Activated T-helper 1 cell treated with anti-CD3 and anti-CD28 coated beads, Interleukin-2, amount 50 U/mL, for 16 hours (primary cell): Measurements from ENCODE around the gene MIER2.

ENCODE experiments used
- DNase-seq, 2 donors: peaks; one replicate each; pipeline ENCODE4 v3.0.0-alpha.2; 2020; ENCODE audit warnings: low read depth in 1 of 2, low spot score in 1 of 2

The MIER2 gene

GRCh38 chr19:378706-379105 lies 34.1 kb upstream of the MIER2 start:
- no peak for DNase-seq

- no peak for DNase-seq
Measured at GRCh38 chr19:377801-378581, 33.4 kb upstream of the MIER2 start.

GRCh38 chr19:376111-376470 lies 31.5 kb upstream of the MIER2 start:
- no peak for DNase-seq

GRCh38 chr19:375395-376110 lies 31.0 kb upstream of the MIER2 start:
- DNase-seq: no peak

- DNase-seq: no peak
Measured at GRCh38 chr19:374886-375235, 30.3 kb upstream of the MIER2 start.

- no peak for DNase-seq
Measured at GRCh38 chr19:374183-374885, 29.7 kb upstream of the MIER2 start.

GRCh38 chr19:373391-374182 lies 29.0 kb upstream of the MIER2 start:
- no peak for DNase-seq

GRCh38 chr19:372306-372890 lies 27.8 kb upstream of the MIER2 start:
- no peak for DNase-seq

GRCh38 chr19:371501-372168 lies 27.0 kb upstream of the MIER2 start:
- no peak for DNase-seq

GRCh38 chr19:370641-371330 lies 26.2 kb upstream of the MIER2 start:
- DNase-seq: no peak

- DNase-seq: no peak
Measured at GRCh38 chr19:369876-370275, 25.3 kb upstream of the MIER2 start.

GRCh38 chr19:369256-369655 lies 24.7 kb upstream of the MIER2 start:
- no peak for DNase-seq

GRCh38 chr19:368630-369024 lies 24.0 kb upstream of the MIER2 start:
- DNase-seq: no peak

GRCh38 chr19:367963-368629 lies 23.5 kb upstream of the MIER2 start:
- DNase-seq: no peak

GRCh38 chr19:367561-367960 lies 23.0 kb upstream of the MIER2 start:
- DNase-seq: no peak

- DNase-seq: no peak
Measured at GRCh38 chr19:366951-367350, 22.4 kb upstream of the MIER2 start.

GRCh38 chr19:366205-366783 lies 21.7 kb upstream of the MIER2 start:
- DNase-seq: no peak

- DNase-seq: no peak
Measured at GRCh38 chr19:364496-365287, 20.1 kb upstream of the MIER2 start.
